Thyroid gland (tissue), 4 donors: ENCODE results near the gene CMTR1. TPM values are rescaled to one million over a fixed set of nuclear protein-coding genes. Genes with fewer than 3 reads are reported as not detected.

Experiments
- DNase-seq, 2 donors: peaks; one replicate each; pipeline ENCODE4 v3.0.0-alpha.2; 2019
- H3K27ac ChIP-seq, 3 donors: fragments of 200-600 bp; sonication (generic); 1 replicate in 2 of 3; 2 replicates in 1 of 3; pipeline ENCODE4 v1.5.1; 2016 to 2019; ENCODE audit warnings: mild to moderate bottlenecking in 1 of 3, moderate library complexity in 1 of 3
- H3K27me3 ChIP-seq: fragments of 200-600 bp; sonication (generic); one replicate; pipeline ENCODE4 v1.5.1; 2019
- H3K36me3 ChIP-seq, 2 donors: fragments of 200-600 bp; sonication (generic); one replicate each; pipeline ENCODE4 v1.5.1; 2016 to 2019
- H3K4me1 ChIP-seq, 2 donors: fragments of 200-600 bp; sonication (generic); one replicate each; pipeline ENCODE4 v1.5.1; 2017 to 2019
- H3K4me3 ChIP-seq, 3 donors: fragments of 200-600 bp; sonication (generic); replicated peaks in 1 of 3; 1 replicate in 2 of 3; 2 replicates in 1 of 3; pipeline ENCODE4 v1.5.1; 2016; ENCODE audit warnings: mild to moderate bottlenecking in 1 of 3
- H3K9me3 ChIP-seq: fragments of 200-600 bp; sonication (generic); one replicate; pipeline ENCODE4 v1.5.1; 2017
- POLR2A ChIP-seq, 2 donors: fragments of 450-650 bp; IDR thresholded peaks; one replicate each; pipeline ENCODE4 v1.6.1; 2017; ENCODE audit warnings: antibody characterized with exemption in 2 of 2, mild to moderate bottlenecking in 2 of 2, moderate library complexity in 1 of 2
- WGBS, 2 donors: methylation state at CpG; one replicate each; pipeline ENCODE4 v1.1.5; 2017; 5-methylcytosine and 5-hydroxymethylcytosine counted together
- intact Hi-C: fragments of 100-400 bp; cut with DNase I; formaldehyde crosslinking; loops from one replicate; pipeline ENCODE4 v1.15.1; 2023
- total RNA-seq, 4 donors: library from RNA; depleted of rRNA; stranded (reverse); fragments of >200 nt; gene quantifications; one replicate each; pipeline ENCODE4 v1.2.3, GENCODE V29; 2016
- TF ChIP-seq, protein P1 (sequence below), 6 experiments: fragments of 200-600 bp in 3 of 6; fragments of 450-650 bp in 3 of 6; sonication (generic) in 3 of 6; IDR thresholded peaks; one replicate each; pipeline ENCODE4 v1.5.1; 2016 to 2019; ENCODE audit warnings: antibody characterized with exemption in 6 of 6, mild to moderate bottlenecking in 2 of 6, inconsistent platforms in 1 of 6, moderate library complexity in 1 of 6

The CMTR1 gene
- total RNA-seq, 4 donors from 2014 or later, result 29.3 to 41.5 (median 33.1) TPM

DNA sequence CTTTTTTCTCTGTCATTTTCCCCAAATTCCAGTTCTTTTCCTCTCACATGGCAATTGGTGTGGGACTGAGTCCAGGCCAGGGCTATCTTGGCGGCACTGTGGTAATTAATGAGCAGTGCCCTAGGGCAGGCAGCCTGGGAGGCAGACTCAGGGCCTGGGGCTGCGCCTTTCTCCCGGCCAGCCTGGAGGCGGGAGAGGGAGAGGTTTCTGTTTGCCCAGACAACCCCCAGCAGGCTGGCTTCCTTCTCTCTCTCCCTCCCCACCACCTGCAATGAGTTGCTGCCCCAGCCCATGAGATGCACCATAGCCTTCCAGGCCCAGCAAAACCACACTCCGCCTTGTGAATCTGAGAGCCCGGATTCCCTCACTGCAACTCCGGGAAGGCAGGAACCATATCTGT lies 81.8 kb downstream of the CMTR1 start:
- Histone ChIP-seq H3K9me3 (no peaks in the 10 kb centered on the region), H3K4me1 (peaks cover 9 to 11% of the 10 kb centered on the region in 2 donors), H3K27ac (no peak overlapping the region), H3K4me3 (no peak overlapping the region), H3K27me3 (no peaks in the 10 kb centered on the region), H3K36me3 (no peaks in the 10 kb centered on the region)
- intact Hi-C loops, result no loop called here
- no peak for TF ChIP-seq POLR2A (IDR thresholded peaks at IDR 0.05)
- TF ChIP-seq, protein P1, sequence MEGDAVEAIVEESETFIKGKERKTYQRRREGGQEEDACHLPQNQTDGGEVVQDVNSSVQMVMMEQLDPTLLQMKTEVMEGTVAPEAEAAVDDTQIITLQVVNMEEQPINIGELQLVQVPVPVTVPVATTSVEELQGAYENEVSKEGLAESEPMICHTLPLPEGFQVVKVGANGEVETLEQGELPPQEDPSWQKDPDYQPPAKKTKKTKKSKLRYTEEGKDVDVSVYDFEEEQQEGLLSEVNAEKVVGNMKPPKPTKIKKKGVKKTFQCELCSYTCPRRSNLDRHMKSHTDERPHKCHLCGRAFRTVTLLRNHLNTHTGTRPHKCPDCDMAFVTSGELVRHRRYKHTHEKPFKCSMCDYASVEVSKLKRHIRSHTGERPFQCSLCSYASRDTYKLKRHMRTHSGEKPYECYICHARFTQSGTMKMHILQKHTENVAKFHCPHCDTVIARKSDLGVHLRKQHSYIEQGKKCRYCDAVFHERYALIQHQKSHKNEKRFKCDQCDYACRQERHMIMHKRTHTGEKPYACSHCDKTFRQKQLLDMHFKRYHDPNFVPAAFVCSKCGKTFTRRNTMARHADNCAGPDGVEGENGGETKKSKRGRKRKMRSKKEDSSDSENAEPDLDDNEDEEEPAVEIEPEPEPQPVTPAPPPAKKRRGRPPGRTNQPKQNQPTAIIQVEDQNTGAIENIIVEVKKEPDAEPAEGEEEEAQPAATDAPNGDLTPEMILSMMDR (IDR thresholded peaks at IDR 0.05), result no peak
- WGBS, 2 donors, result 77 to 86% methylated on average over 6 to 7 of the region's 7 CpGs
- no peak for DNase-seq

GRCh38 chr6:37515712-37516075 lies 82.7 kb downstream of the CMTR1 start:
- H3K27ac ChIP-seq, result peak overlapping the region in 2 of 3 donors; percentile 65
- no peaks in the 10 kb centered on the region for H3K27me3 ChIP-seq
- no peaks in the 10 kb centered on the region for H3K36me3 ChIP-seq
- no peaks in the 10 kb centered on the region for H3K9me3 ChIP-seq
- intact Hi-C loops, result no loop called here
- peaks cover 9 to 11% of the 10 kb centered on the region in 2 donors for H3K4me1 ChIP-seq
- TF ChIP-seq, protein P1 (IDR thresholded peaks at IDR 0.05), result no peak
- TF ChIP-seq POLR2A (IDR thresholded peaks at IDR 0.05), result no peak
- 21 to 57% methylated on average over 9 of the region's 9 CpGs for WGBS, 2 donors
- no peak overlapping the region for H3K4me3 ChIP-seq
- DNase-seq, result no peak

- no peak overlapping the region for H3K4me3 ChIP-seq
- peak overlapping the region in 2 of 3 donors; percentile 65 for H3K27ac ChIP-seq
- WGBS, 2 donors, result 23 to 28% methylated on average over 15 to 17 of the region's 18 CpGs
- no peaks in the 10 kb centered on the region for H3K27me3 ChIP-seq
- no peaks in the 10 kb centered on the region for H3K36me3 ChIP-seq
- H3K9me3 ChIP-seq, result no peaks in the 10 kb centered on the region
- peak; percentile 90 to 91 for DNase-seq
- intact Hi-C loops, result no loop called here
- peaks cover 9 to 11% of the 10 kb centered on the region in 2 donors for H3K4me1 ChIP-seq
- no peak for TF ChIP-seq POLR2A (IDR thresholded peaks at IDR 0.05)
- TF ChIP-seq, protein P1 (IDR thresholded peaks at IDR 0.05), result no peak
These were observed 83.3 kb downstream of the CMTR1 start for GRCh38 chr6:37516076-37516919.

GRCh38 chr6:37516920-37517405 lies 83.9 kb downstream of the CMTR1 start:
- WGBS, 2 donors, result 82 to 84% methylated on average over 13 to 16 of the region's 16 CpGs
- H3K27me3 ChIP-seq, result no peaks in the 10 kb centered on the region
- DNase-seq, result no peak
- H3K4me1 ChIP-seq, result peaks cover 9 to 11% of the 10 kb centered on the region in 2 donors
- no peak for TF ChIP-seq POLR2A (IDR thresholded peaks at IDR 0.05)
- TF ChIP-seq, protein P1 (IDR thresholded peaks at IDR 0.05), result no peak
- intact Hi-C loops, result no loop called here
- H3K27ac ChIP-seq, result no peak overlapping the region
- no peaks in the 10 kb centered on the region for H3K9me3 ChIP-seq
- H3K4me3 ChIP-seq, result no peak overlapping the region
- no peaks in the 10 kb centered on the region for H3K36me3 ChIP-seq

GRCh38 chr6:37517411-37517812 lies 84.4 kb downstream of the CMTR1 start:
- WGBS, 2 donors, result 85 to 87% methylated on average over 11 of the region's 11 CpGs

More at GRCh38 chr6:37517411-37517812, 84.4 kb downstream of the CMTR1 start:
- Histone ChIP-seq H3K4me1 (peaks cover 9 to 11% of the 10 kb centered on the region in 2 donors), H3K36me3 (no peaks in the 10 kb centered on the region), H3K27me3 (no peaks in the 10 kb centered on the region), H3K27ac (no peak overlapping the region), H3K4me3 (no peak overlapping the region), H3K9me3 (no peaks in the 10 kb centered on the region)
- peak in 1 of 2 donors; percentile 4 for DNase-seq
- no peak for TF ChIP-seq POLR2A (IDR thresholded peaks at IDR 0.05)
- TF ChIP-seq, protein P1 (IDR thresholded peaks at IDR 0.05), result no peak
- intact Hi-C loops, result no loop called here
